PC-9 (cell line): Measurements from ENCODE around the gene APPL2.

Experiments used
- CTCF ChIP-seq: fragments of 200-600 bp; sonication (generic); conservative IDR thresholded peaks from 2 replicates; pipeline ENCODE4 v1.6.1; 2017; ENCODE audit warnings: mixed run types, antibody characterized with exemption, mild to moderate bottlenecking, moderate library complexity
- EZH2 ChIP-seq: fragments of 200-600 bp; sonication (generic); IDR thresholded peaks from 2 replicates; pipeline ENCODE4 v1.8.0; 2017; ENCODE audit warnings: antibody characterized with exemption, low read depth

GRCh38 chr12:105259226-105259625 lies 23.3 kb upstream of the APPL2 start:
- no peak for TF ChIP-seq CTCF
- TF ChIP-seq EZH2, result no peak
